ENCODE results near the gene BRF1. TPM values are rescaled to one million over a fixed set of nuclear protein-coding genes. Genes with fewer than 3 reads are reported as not detected.
A peak's percentile ranks its signal among the peaks of the same experiment; 100 is the strongest.
"Not testable (repeated sequence)": the region's sequence is repeated elsewhere in the genome, so short reads cannot be mapped to it uniquely, and the experiment has no call there.

Gene BRF1
- total RNA-seq, 4 donors from 2014 or later = 25.2 to 35.6 (median 30.9) TPM

DNA sequence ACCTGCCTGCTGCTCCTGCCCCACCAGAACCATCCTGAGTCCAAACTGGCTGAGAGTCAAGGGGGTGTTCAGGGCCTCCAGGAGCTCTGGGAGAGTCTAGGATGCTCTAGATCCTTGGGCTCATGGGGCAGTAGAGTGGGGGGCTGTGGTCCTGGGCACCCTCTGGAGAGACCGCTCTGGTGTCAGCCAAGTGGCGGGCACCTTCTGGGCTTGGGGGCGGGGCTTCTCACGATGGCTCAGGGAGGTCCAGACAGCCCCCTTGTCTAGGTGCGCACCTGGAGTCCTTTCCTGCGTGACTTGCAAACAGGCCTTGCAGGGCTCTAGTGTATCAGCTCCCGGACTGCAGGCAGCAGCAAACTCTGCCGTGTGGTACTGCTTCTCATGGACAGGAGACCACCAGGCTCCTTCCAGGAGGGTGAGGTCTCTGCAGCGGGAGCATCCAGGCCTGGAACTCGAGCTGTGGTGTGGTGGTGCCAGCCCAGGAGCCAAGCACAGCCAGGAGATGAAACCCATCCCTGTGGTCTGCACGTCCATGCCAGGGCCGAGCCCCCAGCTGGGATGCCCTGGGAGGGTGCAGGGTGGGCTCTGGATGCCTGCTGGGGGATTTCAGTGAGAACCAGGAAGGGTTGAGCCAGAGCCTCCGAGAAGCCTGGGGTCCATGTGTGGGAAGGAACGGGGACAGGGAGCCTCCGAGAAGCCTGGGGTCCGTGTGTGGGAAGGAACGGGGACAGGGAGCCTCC, 28.8 kb upstream of the BRF1 start:
- no peak for TF ChIP-seq POLR2AphosphoS5 (IDR thresholded peaks at IDR 0.05)
- TF ChIP-seq, protein P1, sequence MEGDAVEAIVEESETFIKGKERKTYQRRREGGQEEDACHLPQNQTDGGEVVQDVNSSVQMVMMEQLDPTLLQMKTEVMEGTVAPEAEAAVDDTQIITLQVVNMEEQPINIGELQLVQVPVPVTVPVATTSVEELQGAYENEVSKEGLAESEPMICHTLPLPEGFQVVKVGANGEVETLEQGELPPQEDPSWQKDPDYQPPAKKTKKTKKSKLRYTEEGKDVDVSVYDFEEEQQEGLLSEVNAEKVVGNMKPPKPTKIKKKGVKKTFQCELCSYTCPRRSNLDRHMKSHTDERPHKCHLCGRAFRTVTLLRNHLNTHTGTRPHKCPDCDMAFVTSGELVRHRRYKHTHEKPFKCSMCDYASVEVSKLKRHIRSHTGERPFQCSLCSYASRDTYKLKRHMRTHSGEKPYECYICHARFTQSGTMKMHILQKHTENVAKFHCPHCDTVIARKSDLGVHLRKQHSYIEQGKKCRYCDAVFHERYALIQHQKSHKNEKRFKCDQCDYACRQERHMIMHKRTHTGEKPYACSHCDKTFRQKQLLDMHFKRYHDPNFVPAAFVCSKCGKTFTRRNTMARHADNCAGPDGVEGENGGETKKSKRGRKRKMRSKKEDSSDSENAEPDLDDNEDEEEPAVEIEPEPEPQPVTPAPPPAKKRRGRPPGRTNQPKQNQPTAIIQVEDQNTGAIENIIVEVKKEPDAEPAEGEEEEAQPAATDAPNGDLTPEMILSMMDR (IDR thresholded peaks at IDR 0.05) = no peak
- no peak for TF ChIP-seq EP300 (IDR thresholded peaks at IDR 0.05)
- TF ChIP-seq POLR2A (IDR thresholded peaks at IDR 0.05) = no peak
- Histone ChIP-seq H3K36me3 (peaks cover 0 to 9% of the 10 kb centered on the region in 2 donors), H3K27me3 (no peaks in the 10 kb centered on the region), H3K9me3 (no peaks in the 10 kb centered on the region), H3K4me3 (no peak overlapping the region), H3K4me1 (peaks cover 0 to 89% (median 23%) of the 10 kb centered on the region in 3 donors), H3K27ac (peak overlapping the region in 1 of 4 donors; percentile 41)
- 80 to 100% methylated on average over 1 to 5 of the region's 17 CpGs for WGBS, 2 donors (ENCODE audit: low coverage in 1 of 2)
- no peak for ATAC-seq

DNA sequence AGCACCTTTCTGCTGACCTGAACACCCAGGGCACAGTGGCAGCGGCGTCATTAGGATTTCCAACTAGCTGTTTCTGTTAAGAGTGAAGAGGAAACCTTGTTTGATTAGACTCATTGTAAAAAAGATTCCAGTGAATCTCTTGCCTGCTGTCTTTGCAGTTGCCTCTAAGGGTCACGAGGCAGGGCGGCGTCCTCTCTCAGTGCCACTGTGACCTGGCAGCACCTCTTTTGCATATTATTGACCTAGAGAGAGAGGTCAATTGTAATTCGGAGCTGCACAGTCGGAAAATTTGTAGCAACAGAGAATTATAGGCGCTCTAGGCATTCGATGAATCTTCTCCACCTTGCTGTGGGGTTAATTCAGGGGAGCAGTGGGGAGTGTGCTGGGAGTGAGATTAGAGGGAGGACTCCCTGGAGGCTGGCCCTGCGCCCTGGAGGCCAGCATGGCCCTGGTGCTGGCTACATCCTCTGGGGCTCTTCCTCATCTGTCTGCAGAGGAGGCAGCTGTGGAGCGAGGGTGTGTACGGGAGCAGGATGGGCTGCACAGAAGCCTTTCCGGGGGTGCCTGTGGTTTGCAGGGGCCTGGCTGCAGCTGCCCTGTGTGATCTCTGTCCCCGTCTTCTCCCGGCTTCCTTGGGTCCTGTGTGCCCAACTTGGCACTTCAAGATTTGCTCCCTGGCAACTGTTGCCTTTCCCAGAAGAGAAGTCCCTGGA, 28.0 kb upstream of the BRF1 start:
- no peaks in the 10 kb centered on the region for H3K9me3 ChIP-seq
- H3K36me3 ChIP-seq = peaks cover 0 to 9% of the 10 kb centered on the region in 2 donors
- H3K27ac ChIP-seq = no peak overlapping the region
- TF ChIP-seq POLR2AphosphoS5 (IDR thresholded peaks at IDR 0.05) (no peak), POLR2A (IDR thresholded peaks at IDR 0.05) (no peak), EP300 (IDR thresholded peaks at IDR 0.05) (no peak)
- TF ChIP-seq, protein P1 (IDR thresholded peaks at IDR 0.05) = no peak
- WGBS, 2 donors (ENCODE audit: low coverage in 1 of 2) = 76 to 79% methylated on average over 6 to 8 of the region's 15 CpGs
- H3K4me1 ChIP-seq = peaks cover 0 to 89% (median 29%) of the 10 kb centered on the region in 3 donors
- H3K27me3 ChIP-seq = no peaks in the 10 kb centered on the region
- ATAC-seq = no peak
- no peak overlapping the region for H3K4me3 ChIP-seq

DNA sequence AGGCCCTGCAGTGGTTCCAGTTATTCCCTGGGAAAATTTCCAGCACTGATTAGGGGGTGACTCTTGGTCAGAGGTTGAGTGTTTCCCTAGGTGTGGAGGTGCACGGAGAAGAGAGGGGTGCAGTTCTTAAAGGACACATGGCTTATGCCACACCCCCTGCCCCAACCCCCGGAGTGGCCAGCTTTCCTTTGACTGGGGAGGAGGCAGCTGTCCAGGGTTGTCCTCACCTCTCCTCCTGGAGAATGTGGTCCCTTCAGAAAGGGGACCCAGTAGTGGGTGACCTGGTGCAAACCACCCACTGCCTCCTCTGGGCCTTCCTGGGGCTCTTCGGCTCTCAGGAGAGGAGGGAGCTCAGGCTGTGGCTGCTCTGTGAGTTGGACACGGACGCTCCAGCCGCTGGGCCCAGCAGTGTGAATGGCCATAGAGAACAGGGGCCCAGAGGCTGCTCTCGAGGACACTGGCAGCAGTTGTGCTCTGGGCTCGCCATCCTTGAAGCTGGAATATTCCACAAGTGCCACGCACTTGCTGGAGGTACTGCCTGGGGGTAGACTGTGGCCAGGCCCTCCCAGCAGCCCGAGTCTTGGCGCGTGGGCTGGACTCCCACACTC, 27.4 kb upstream of the BRF1 start:
- Histone ChIP-seq H3K9me3 (no peaks in the 10 kb centered on the region), H3K4me3 (no peak overlapping the region), H3K27me3 (no peaks in the 10 kb centered on the region), H3K27ac (no peak overlapping the region), H3K36me3 (peaks cover 0 to 9% of the 10 kb centered on the region in 2 donors), H3K4me1 (peaks cover 0 to 89% (median 29%) of the 10 kb centered on the region in 3 donors)
- TF ChIP-seq EP300 (IDR thresholded peaks at IDR 0.05) = no peak
- TF ChIP-seq POLR2A (IDR thresholded peaks at IDR 0.05) = no peak
- TF ChIP-seq POLR2AphosphoS5 (IDR thresholded peaks at IDR 0.05) = no peak
- TF ChIP-seq, protein P1 (IDR thresholded peaks at IDR 0.05) = no peak
- no peak for ATAC-seq
- WGBS, 2 donors (ENCODE audit: low coverage in 1 of 2) = 93% methylated on average over 3 of the region's 12 CpGs; no CpG with 5 or more reads in 1 of the 2 donors

DNA sequence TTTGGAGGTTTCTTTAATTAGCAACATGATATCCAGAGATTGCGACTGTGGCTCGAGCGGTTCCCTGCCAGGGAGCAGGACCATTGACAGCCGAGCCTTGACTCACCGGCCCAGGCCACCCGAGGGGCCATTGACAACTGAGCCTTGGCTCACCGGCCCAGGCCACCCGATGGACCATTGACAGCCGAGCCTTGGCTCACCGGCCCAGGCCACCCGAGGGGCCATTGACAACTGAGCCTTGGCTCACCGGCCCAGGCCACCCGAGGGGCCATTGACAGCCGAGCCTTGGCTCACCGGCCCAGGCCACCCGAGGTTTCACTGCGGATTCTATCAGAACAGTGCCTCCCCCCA, 26.9 kb upstream of the BRF1 start:
- not testable (repeated sequence) for H3K4me3 ChIP-seq, H3K9me3 ChIP-seq, ATAC-seq, H3K36me3 ChIP-seq, H3K27me3 ChIP-seq, H3K27ac ChIP-seq
- peaks cover 0 to 89% (median 29%) of the 10 kb centered on the region in 3 donors for H3K4me1 ChIP-seq
- WGBS, 2 donors (ENCODE audit: low coverage in 1 of 2) = no CpG with 5 or more reads among the region's 17 CpGs

DNA sequence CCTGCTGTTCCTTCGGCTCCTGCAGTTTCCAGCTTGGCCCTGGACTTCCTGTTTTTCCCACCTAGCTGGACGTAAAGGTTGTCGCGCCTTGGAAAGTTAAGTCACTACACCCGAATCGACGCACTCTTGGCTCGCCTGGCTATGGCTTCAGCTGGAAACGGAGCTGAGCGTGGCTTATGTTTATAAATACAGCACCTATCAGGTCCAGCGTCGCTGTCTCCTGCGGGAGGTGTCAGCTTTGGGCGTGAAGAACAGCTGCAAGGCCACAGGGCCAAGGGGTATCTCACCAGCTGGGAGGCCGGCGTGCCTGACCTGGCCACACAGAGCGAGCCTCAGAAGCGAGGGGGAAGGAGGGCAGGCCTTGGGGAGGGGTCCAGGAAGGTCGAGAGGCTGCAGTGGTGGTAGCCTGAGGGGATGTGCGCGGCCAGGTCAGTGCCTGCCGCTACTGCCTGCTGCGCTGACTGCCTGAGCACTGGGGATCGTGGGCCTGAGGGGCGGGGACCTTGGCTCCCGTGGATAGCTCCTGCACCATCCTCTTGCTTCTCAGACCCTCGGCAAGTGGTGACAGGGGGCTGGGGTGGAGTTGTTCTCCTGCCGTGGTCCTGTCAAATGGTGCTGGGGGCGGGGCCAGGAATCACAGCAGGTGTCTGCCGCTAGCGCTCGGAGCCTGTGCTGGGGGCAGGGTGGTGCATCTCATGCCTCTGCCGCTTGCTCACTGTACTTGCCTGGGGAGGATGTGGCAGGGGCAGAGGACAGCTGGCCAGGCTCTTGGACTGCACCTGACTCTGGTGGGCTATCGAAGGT, 26.3 kb upstream of the BRF1 start:
- peaks cover 0 to 9% of the 10 kb centered on the region in 2 donors for H3K36me3 ChIP-seq
- 71 to 92% methylated on average over 2 to 9 of the region's 34 CpGs for WGBS, 2 donors (ENCODE audit: low coverage in 1 of 2)
- no peak overlapping the region for H3K27ac ChIP-seq
- no peaks in the 10 kb centered on the region for H3K9me3 ChIP-seq
- ATAC-seq = no peak
- TF ChIP-seq EP300 (IDR thresholded peaks at IDR 0.05) (no peak), POLR2AphosphoS5 (IDR thresholded peaks at IDR 0.05) (no peak), POLR2A (IDR thresholded peaks at IDR 0.05) (no peak)
- TF ChIP-seq, protein P1 (IDR thresholded peaks at IDR 0.05) = no peak
- no peaks in the 10 kb centered on the region for H3K27me3 ChIP-seq
- peaks cover 0 to 92% (median 29%) of the 10 kb centered on the region in 3 donors for H3K4me1 ChIP-seq
- no peak overlapping the region for H3K4me3 ChIP-seq
